HG03039 (cell line): ENCODE data around the gene TMEM222.

Experiments
- ATAC-seq: cut with Tn5 transposase; IDR thresholded peaks from one replicate; pipeline ENCODE4 v1.9.1; 2021; ENCODE audit warnings: mild to moderate bottlenecking, moderate library complexity; ENCODE audit not compliant: unreplicated experiment

Gene TMEM222

DNA sequence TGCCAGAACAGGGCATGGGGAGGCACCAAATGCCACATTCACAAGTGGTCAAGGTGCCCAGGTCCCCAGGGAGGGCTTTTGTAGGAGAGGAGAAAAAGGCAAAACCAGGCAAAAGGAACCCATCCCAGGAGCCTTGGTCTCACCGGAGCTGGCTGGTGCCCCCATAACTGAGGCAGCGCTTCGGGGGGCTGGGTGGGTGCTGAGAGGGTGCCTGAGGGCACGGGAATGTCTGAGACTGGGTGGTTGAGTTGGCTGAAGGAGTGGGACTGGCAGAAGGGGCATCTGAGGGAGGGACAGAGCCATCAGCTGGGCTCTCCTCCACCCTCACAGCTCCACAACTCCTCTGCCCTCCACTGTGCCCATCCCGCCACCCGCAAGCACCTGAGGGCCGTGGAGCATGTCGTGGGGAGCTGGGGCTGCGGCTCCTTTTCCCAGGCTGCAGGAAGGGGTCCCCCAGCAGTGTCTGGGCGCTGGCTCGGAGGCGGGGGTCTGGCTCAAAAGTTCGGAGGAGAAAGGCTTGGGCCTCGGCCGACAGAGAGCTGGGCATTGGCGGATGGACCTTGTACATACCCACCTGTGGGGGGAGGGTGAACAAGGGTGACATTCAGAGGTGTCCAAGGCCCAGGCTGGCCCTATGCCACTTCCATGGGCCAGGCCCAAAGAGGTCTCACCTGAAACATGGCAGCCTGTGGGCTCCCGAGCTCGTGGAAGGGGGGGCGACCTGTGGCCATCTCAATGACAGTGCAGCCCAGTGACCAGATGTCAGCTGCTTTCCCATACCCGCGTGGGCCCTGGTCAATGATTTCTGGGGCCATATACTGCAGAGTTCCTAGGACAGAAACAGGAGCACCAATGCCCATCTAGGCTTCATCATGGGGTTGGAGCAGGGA, 36.3 kb downstream of the TMEM222 start:
- ATAC-seq, result no peak

DNA sequence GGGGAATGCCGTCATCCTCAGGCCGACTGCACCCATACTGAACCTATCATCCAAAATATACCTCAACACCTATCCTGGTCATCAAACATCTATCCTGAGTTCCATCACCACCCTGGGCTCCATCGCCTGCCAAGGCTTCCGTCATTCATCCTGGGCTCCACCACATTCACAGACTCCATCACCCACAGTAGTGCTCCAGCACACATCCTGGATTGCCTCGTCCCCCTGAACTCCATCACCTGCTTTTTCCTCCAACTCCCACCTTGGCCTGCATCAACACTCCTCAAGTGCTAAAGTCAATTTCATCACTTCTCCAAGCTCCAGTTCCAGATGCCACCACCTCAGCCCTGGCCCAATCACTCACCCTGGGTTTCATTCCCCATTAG, 37.0 kb downstream of the TMEM222 start:
- no peak for ATAC-seq

DNA sequence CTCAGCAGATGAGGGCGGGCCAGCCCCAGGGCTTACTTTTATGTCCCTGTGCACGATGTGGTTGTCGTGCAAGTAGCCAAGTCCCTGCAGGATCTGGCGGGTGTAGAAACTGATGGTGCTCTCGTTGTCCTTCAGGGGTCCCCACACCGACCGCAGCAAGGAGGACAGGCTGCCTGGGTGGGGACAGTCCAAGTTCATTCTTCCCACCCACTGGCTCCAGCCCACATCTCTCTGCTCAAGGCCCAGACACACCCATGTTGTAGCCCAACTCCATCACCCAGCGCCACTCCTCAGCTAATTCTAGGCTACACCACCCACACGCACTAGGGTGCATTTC, 37.8 kb downstream of the TMEM222 start:
- ATAC-seq, result no peak

DNA sequence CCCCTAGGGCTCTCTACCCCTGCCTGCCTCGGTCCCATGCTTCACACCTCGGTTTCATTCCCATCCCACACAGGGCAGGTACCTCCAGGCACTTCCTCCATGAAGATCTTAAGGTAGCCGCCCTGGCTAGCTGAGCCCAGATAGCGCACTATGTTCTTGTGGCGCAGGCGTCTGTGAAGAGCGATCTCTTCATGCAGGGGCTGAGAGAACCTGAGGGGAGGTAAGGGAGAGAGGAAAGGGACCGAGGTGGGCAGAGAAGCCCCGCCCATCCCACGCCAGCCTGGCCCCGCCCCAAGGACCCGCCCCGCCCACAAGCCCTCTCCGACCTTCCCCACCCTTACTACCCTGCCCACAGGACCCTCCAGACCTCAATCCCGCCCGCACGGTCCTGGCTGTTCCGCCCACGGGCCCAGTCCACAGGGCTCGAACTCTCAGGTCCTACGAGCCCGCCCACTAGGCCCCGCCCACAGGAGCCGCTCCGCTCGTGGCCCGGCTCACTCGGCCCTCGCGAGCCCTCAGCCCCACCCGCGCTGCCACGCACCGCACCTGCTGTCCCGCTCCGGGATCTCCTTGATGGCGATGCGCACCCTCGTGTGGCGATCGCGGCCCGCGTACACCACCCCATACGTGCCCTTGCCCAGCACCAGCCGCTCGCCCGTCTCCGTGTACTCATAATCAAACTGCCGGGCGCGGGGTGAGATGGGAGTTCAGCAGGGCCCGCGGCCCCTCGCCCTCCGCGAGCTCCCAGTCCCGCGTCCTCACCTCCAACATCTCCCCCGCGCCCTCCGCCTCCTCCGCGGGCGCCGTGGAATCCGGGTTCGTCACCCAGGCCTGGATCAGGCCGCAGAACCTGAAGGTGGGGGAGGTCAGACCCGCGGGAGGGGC, 38.4 kb downstream of the TMEM222 start:
- ATAC-seq, result no peak

DNA sequence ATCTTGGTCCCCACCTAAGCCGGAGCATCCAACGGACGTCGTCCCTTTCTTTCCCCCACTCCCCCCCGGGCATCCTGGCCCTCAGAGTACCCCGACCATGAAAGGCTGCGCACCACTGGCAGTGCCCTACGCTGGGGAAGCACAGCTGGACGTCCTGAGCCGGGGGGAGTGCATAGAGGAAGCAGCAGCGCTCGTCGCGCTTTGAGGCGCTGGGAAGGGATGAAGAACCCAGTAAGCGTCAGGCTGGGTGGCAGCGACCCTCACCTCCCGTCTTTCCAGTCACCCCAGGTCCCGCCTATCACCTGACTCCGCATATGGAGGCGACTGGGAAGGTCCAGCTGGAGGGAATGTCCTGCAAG, 39.1 kb downstream of the TMEM222 start:
- ATAC-seq, result no peak

DNA sequence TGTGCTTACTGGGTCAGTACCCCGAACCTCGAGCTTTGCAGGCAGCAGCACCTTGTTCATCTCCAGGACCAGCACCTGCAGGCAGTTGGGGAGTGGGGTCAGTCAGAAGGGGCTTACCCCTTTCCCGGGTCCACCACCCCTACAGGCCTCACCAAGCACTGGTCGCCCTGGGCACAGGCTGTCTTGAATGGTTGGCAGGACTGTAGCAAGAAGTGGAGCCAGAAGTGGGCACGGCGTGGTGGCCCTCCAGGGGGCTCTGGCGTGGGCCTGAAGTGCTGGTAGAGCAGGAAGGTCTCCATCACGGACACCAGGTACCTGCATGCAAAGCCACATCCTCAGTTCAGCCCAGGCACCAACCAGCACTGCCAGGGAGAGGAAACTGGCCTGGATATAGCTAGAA, 39.6 kb downstream of the TMEM222 start:
- ATAC-seq, result no peak

DNA sequence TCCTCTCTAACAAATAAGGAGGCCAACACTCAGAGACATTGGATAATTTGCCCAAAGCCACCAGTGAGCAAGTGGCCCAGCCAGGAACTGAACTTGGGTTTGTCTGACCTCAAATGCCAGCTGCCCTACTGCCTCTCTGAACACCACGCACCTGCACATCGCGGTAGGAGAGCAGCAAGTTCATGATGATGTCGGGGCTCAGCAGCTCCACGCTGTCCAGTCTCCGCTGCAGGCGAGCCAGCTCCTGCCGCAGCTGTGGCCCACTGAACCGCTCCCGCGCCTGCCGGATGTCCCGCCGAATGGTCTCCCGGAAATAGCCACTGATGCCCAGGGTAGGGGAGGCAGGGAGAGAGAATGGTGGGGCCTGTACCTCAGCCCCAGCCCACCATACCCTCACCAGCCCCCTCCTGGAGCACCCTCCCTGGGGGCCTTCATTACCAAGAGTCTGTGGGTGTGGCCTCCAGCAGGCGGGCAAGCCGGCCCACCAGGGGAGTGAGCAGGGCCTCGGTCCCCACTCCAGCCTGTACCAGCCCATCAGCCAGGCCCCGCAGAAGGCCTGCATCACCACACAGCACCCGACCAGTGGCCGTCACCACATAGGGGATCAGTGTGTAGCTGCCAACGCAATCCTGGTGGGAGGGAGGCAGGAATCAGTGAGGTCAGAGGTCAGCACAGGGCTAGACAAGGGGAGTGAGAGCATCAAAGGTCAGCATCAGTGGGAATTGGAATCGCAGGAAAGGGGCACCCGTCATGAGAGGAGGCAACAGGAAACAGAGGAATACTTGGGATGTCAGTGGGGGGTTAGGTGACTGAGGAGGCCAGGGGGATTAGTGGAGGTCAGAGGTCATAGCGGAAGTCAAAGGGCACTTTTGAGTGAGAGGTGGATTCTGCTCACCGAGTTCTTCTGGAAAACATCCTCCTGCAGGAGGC, 42.1 kb downstream of the TMEM222 start:
- ATAC-seq, result no peak

DNA sequence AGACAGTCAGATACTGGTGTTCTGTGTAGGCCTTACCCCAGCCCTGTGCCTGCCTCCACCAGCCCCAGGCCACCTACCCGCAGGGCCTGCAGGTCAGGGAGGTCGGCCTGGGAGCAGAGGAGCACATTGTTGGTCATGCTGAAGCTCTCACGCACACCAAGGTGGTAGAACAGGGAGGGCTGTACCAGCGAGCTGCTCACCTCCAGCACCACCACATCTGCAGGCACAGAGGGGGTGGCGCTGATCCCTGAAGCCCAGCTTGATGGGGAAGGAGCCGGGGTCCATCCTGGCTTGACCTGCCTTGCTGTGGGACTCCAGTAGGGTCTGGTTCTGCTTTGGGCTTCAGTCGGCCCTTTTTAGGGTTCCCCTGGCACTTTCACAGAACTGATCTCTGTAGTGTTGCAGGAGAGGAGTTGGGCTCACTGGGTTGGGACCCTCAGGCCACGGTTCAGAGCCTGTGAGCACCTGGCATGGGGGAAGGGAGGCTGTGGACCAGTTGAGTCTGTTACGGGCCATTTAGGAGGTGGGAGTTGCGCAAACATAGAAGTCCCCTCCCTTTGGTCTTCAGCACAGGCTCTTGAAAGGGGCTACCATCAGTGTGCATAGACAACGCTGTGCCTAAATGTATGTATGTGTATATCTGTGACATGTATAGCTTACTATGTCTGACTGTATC, 42.9 kb downstream of the TMEM222 start:
- no peak for ATAC-seq

DNA sequence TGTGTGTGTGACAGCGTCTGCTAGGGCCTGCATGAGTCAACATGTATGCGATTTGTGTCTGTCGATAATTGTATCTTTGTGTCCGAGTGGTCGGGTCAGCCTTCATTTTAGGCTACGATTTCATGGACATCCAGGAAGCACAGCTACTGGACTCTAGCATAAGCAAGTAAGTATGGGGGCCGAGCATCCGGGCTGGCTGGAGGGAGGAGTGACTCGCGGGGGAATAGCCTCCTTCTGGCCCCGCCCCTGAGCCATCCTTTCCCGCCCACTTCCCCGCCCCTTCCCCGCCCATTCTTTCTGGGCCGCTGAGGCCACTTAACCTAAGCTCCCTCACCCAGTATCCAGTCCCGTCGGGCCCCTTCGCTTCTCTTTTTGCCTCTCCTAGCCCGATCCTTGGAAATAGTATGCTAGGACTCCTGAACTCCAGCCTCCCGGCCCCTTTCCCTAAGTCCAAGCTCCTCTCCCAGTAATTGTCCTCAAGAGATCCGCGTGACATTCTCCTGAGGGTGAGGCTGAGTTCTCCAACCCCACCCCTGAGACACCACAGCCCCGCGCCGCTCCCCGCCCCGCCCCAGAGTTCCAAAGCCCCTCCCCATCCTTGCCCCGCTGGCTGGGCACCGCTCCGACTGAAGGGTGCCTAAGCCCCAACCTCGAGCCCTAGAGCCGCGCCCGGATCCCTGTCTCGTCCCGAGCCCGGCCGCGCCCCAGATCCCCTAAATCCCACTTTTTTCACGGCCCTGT, 43.6 kb downstream of the TMEM222 start:
- no peak for ATAC-seq

DNA sequence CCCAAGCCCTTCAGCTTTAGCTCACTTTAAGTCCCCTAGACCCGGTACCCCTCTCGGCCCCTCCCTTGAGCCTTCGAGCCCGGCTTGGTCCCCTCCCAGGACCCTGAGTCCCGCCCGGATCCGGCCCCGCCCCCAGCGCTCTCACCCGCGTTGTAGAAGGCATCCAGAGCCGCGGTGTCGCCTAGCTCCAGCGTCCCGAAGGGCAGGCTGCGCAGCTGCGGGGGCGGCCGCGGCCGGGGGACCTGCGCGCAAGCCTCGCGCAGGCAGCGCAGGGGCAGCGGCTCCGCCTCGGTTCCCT, 44.1 kb downstream of the TMEM222 start:
- no peak for ATAC-seq

DNA sequence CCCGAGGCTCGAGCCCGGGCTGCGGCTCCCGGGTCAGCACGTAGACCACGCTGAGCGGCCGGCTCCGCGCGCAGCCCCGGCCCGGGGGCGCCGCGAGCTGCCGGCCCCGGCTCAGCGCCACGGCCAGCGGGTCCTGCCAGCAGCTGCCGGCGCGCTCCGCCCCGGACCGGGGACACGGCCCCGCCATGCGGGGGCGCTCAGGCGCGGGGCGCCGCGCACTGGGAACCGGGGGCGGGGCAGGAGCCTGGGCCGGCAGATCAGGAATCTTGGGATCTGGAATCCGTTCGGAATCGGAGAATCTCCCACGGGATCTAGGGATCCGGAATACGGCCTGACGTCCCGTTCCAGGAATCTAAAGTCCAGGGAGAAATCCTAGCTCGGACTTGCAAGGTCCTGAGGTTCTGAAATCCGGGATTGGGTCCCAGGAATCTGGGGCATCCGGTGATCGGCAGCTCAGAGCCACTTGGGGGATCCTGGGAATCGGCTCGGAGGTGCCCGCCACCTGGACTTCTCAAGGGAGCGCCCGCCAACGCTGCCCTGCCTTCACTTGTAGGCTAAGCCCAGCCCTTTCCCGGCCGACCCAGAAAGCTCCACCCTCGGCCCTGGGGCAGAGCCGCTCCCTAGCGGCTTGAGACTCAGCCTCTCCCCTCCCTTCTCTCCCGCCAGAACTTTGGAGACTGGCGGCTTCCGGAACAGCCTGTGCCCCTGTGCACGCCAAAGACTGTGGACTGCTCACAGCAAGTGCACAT, 44.6 kb downstream of the TMEM222 start, which contains the start of gene MAP3K6:
TSS of gene MAP3K6 (minus strand) at position 551 of the 749 bp plus-strand sequence. CDS start at position 187, 364 bp downstream.
- ATAC-seq, result no peak

DNA sequence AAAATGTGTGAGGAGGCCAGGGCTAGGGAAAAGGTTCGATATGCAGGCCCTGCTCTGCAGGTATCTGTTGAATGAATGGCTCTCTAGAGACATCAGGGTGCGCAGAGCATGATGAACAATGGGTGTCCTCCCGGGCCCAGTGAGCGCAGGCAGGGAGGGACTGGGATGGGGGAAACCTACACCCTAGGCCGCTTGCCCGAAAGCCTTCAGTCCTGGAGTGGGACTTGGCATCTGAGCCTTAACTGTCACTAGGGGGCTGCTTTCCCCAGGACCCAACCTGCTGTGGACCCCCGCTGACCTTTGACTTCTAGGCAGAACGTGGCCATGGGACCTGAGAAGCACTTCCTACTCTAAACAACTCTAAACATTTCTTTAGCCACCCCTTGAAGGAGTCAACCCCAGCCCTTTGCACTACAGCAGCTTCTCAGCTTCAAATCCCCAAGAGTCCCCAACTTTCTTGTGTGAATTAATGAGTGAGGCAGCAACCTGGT, 45.2 kb downstream of the TMEM222 start:
- ATAC-seq, result no peak

DNA sequence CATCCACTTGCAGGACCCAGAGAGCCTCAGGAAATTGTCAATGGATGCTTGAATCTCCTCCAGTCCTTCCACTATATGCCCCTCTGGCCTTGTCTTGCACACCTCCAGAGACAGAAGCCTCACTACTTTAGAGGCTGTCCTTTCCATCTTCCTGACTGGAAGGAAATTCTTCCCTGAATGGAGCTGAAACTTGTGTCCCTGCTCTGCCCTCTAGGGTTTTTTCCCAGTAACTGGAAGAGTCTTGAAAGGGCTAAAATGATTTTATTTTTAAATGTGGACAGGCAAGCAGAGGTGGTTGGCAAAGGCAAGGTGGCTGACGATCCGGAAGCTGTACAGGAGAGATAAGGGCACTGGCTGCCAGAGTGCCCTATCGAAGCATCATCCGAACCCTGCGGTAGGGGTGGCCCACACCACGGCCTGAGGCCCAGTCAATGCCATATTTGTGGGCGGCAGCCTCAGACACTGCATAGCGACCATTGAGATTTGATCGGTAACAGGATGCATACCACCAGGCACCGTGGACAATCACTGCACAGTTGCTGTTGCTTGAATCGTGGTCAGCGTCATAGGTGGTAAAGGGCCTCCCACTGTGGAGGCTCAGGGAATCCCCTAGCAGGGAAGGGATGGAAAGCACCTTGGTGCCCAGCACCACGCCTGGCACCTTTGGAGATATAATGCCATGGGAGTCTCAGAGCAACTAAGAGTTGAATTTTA, 47.1 kb downstream of the TMEM222 start:
- no peak for ATAC-seq

DNA sequence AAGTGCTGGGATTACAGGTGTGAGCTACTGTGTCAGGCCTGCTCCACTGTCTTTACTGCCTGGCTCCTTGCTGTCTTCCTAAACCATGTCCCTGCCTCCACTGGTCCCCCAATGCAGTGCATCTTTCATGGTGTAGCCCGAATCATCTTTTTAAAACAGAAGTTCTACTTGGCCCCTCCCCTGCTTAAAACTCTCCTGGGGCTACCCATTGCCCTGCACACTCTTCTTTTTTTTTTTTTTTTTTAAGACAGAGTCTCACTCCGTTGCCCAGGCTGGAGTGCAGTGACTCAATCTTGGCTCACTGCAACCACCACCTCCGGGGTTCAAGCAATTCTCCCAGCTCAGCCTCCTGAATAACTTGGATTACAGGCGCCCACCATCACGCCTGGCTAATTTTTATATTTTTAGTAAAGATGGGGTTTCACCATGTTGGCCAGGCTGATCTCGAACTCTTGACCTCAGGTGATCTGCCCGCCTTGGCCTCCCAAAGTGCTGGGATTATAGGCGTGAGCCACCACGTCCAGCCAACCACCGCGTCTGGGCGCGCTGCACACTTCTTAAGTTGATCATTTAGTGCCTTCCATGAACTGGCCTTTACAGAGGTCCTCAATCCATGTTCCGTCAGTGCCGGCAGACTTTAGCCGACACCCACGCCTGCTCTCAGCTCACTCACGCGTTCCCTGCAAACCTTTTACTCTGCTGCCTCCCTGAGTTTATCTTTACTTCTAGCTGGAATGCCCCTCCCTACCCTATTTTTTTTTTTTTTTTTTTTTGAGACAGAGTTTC, 50.3 kb downstream of the TMEM222 start:
- ATAC-seq, result no peak

DNA sequence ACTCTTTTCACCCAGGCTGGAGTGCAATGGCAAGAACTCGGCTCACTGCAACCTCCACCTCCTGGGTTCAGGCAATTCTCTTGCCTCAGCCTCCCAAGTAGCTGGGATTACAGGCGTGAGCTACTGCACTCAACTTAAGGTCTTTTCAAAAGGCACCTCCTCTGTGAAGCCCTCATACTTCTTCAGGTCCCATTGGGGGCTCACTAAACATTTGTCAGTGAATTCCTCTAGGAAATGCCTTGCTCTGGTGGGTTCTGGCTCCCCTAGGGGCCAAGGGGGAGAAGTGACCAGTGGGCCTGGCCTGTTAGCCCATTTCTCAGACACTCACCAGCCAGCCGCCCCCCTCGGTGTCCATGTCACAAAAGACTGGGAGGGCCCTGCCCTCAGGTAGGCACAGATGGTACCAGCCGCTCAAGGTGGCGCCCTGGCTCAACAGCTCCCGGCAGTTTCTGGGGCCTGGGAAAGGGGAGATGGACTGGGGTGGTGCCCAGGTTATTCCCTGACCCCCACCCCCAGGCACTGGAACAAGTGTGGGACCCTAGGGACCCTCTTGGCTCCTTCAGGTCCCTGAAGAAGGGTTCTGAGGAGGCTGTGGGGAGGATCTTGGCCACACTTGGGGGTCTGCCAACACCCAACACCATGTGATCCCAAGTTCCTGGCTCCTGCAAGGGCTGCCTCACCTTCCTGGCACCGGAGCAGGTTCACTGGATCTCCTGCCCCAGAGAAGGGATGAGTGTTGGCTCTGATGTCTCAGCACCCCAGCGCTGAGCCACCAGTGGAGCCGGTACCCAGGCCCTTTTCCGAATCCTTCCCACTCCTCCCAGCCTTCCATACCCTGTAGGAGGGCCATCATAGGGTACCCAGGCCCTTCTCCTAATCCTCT, 51.1 kb downstream of the TMEM222 start:
- ATAC-seq, result no peak

DNA sequence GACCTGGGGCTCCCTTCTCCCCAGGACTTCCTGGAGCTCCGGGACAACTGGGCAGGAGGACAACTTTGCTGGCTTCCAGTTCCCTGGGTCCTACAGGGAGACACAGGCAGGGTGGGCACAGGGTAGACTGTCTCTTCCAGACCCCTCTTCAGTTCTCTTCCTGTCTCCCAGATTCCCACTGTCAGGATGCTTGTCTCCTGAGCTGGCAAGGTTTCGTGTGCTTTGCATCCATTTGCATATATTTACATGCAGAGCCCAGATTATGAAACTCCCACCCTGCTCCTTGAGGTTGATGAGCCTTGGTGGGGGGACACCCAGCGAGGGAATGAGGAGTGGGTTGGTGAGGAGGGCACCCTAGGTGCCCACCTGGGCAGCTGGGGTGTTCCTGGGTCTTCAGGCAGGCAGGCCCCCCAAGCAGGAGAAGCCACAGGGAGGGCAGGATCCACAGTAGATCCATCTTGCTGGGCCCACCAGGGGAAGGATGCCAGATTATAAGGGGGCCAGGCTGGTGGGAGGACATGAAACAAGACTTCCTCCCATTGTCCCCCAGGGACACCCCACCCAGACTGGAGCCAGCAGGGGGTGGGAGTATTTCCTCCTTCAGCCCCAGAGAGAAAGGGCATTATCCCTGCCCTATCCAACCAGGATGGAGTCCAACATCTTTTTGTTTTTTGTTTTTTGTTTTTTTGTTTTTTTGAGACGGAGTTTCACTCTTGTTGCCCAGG, 52.6 kb downstream of the TMEM222 start, which contains the start of gene FCN3:
TSS of gene FCN3 (minus strand) at position 463 of the 725 bp plus-strand sequence. CDS start at position 457, 6 bp downstream.
- no peak for ATAC-seq
